GM06990 (cell line): ENCODE data around the gene GPR39.

Source experiments
- DNase-seq: peaks from one replicate; pipeline ENCODE4 v3.0.0-alpha.2; 2011; ENCODE audit not compliant: insufficient read length; ENCODE audit errors: extremely low read depth
- H3K27me3 ChIP-seq: replicated peaks from 2 replicates; pipeline ENCODE4 v1.6.0; 2011; ENCODE audit warnings: low read length; ENCODE audit not compliant: control insufficient read depth, insufficient read depth
- H3K36me3 ChIP-seq: 2 replicates; pipeline ENCODE4 v1.5.1; 2011; ENCODE audit warnings: low read length; ENCODE audit not compliant: control insufficient read depth, insufficient read depth
- H3K4me3 ChIP-seq: replicated peaks from 2 replicates; pipeline ENCODE4 v1.5.1; 2011; ENCODE audit warnings: low read depth, mild to moderate bottlenecking, control low read depth, low read length
- TF ChIP-seq, protein P1 (sequence below): IDR thresholded peaks from 2 replicates; pipeline ENCODE4 v1.5.1; 2011; ENCODE audit warnings: low read length, control low read depth, mild to moderate bottlenecking, inconsistent platforms; ENCODE audit not compliant: insufficient read depth, poor library complexity, severe bottlenecking

Gene GPR39

GRCh38 chr2:132438691-132439090 is 22.1 kb downstream of the GPR39 start:
- Histone ChIP-seq H3K4me3 (no peak overlapping the region), H3K27me3 (no peaks in the 10 kb centered on the region), H3K36me3 (no peaks in the 10 kb centered on the region)
- TF ChIP-seq, protein P1, sequence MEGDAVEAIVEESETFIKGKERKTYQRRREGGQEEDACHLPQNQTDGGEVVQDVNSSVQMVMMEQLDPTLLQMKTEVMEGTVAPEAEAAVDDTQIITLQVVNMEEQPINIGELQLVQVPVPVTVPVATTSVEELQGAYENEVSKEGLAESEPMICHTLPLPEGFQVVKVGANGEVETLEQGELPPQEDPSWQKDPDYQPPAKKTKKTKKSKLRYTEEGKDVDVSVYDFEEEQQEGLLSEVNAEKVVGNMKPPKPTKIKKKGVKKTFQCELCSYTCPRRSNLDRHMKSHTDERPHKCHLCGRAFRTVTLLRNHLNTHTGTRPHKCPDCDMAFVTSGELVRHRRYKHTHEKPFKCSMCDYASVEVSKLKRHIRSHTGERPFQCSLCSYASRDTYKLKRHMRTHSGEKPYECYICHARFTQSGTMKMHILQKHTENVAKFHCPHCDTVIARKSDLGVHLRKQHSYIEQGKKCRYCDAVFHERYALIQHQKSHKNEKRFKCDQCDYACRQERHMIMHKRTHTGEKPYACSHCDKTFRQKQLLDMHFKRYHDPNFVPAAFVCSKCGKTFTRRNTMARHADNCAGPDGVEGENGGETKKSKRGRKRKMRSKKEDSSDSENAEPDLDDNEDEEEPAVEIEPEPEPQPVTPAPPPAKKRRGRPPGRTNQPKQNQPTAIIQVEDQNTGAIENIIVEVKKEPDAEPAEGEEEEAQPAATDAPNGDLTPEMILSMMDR = no peak
- DNase-seq = no peak

- TF ChIP-seq, protein P1 = no peak
- Histone ChIP-seq H3K27me3 (no peaks in the 10 kb centered on the region), H3K4me3 (no peak overlapping the region), H3K36me3 (no peaks in the 10 kb centered on the region)
- DNase-seq = no peak
These were observed 23.2 kb downstream of the GPR39 start for GRCh38 chr2:132439703-132440398.

GRCh38 chr2:132441051-132441450 is 24.4 kb downstream of the GPR39 start:
- Histone ChIP-seq H3K27me3 (no peaks in the 10 kb centered on the region), H3K36me3 (no peaks in the 10 kb centered on the region), H3K4me3 (no peak overlapping the region)
- TF ChIP-seq, protein P1 = no peak
- DNase-seq = no peak

DNA sequence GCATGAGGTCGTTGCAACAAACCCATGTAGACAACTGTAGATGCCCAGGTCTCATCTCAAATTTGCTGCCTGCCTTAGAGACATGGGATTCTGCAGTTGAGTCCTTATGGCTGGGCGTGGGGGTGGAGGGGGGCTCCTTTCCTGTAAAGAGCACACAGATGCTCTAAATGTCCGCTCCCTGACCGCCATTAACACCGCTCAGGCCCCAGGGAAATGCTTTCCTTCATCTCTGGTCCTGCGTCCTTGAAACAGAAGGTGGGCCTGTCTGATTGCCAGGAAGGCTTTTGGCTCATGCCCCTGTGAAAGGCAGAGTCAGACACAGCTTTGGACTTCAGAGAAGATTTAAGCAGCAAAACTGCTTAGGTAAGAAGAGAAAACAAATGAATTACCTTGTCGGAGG is 25.7 kb downstream of the GPR39 start:
- H3K4me3 ChIP-seq = no peak overlapping the region
- DNase-seq = no peak
- H3K27me3 ChIP-seq = no peaks in the 10 kb centered on the region
- TF ChIP-seq, protein P1 = no peak
- no peaks in the 10 kb centered on the region for H3K36me3 ChIP-seq

DNA sequence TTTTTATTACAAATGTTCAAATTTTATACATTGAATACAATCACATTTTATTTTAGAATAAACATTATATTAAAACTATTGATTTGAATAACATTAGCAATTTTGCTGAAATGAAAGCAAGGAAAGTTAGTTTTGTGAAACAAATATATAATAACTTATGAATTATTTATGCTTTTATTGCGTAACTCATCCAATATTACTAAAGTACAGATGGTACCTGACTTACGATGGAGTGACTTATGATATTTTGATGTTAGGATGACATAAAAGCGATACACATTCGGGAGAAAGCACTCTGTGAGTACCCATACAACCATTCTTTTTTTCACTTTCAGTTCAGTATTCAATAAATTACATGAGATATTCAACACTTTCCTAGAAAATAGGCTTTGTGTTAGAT is 26.5 kb downstream of the GPR39 start:
- Histone ChIP-seq H3K36me3 (no peaks in the 10 kb centered on the region), H3K27me3 (no peaks in the 10 kb centered on the region), H3K4me3 (no peak overlapping the region)
- TF ChIP-seq, protein P1 = no peak
- DNase-seq = no peak

GRCh38 chr2:132446444-132446843 is 29.8 kb downstream of the GPR39 start:
- TF ChIP-seq, protein P1 = no peak
- no peak for DNase-seq
- Histone ChIP-seq H3K4me3 (no peak overlapping the region), H3K36me3 (no peaks in the 10 kb centered on the region), H3K27me3 (no peaks in the 10 kb centered on the region)
